ENCODE measurements around the gene CEACAM3. TPM values are rescaled to one million over a fixed set of nuclear protein-coding genes. Genes with fewer than 3 reads are reported as not detected.

Gene CEACAM3
- total and polyA plus RNA-seq, 2 of the 8 experiments (the other 6 are each of a cell fraction or from before 2014, with no cell fraction given), result not detected

DNA sequence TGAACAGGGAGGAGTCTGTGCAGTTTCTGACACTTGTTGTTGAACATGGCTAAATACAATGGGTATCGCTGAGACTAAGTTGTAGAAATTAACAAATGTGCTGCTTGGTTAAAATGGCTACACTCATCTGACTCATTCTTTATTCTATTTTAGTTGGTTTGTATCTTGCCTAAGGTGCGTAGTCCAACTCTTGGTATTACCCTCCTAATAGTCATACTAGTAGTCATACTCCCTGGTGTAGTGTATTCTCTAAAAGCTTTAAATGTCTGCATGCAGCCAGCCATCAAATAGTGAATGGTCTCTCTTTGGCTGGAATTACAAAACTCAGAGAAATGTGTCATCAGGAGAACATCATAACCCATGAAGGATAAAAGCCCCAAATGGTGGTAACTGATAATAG lies 25.0 kb upstream of the CEACAM3 start (continued):
- TF ChIP-seq, protein P1, sequence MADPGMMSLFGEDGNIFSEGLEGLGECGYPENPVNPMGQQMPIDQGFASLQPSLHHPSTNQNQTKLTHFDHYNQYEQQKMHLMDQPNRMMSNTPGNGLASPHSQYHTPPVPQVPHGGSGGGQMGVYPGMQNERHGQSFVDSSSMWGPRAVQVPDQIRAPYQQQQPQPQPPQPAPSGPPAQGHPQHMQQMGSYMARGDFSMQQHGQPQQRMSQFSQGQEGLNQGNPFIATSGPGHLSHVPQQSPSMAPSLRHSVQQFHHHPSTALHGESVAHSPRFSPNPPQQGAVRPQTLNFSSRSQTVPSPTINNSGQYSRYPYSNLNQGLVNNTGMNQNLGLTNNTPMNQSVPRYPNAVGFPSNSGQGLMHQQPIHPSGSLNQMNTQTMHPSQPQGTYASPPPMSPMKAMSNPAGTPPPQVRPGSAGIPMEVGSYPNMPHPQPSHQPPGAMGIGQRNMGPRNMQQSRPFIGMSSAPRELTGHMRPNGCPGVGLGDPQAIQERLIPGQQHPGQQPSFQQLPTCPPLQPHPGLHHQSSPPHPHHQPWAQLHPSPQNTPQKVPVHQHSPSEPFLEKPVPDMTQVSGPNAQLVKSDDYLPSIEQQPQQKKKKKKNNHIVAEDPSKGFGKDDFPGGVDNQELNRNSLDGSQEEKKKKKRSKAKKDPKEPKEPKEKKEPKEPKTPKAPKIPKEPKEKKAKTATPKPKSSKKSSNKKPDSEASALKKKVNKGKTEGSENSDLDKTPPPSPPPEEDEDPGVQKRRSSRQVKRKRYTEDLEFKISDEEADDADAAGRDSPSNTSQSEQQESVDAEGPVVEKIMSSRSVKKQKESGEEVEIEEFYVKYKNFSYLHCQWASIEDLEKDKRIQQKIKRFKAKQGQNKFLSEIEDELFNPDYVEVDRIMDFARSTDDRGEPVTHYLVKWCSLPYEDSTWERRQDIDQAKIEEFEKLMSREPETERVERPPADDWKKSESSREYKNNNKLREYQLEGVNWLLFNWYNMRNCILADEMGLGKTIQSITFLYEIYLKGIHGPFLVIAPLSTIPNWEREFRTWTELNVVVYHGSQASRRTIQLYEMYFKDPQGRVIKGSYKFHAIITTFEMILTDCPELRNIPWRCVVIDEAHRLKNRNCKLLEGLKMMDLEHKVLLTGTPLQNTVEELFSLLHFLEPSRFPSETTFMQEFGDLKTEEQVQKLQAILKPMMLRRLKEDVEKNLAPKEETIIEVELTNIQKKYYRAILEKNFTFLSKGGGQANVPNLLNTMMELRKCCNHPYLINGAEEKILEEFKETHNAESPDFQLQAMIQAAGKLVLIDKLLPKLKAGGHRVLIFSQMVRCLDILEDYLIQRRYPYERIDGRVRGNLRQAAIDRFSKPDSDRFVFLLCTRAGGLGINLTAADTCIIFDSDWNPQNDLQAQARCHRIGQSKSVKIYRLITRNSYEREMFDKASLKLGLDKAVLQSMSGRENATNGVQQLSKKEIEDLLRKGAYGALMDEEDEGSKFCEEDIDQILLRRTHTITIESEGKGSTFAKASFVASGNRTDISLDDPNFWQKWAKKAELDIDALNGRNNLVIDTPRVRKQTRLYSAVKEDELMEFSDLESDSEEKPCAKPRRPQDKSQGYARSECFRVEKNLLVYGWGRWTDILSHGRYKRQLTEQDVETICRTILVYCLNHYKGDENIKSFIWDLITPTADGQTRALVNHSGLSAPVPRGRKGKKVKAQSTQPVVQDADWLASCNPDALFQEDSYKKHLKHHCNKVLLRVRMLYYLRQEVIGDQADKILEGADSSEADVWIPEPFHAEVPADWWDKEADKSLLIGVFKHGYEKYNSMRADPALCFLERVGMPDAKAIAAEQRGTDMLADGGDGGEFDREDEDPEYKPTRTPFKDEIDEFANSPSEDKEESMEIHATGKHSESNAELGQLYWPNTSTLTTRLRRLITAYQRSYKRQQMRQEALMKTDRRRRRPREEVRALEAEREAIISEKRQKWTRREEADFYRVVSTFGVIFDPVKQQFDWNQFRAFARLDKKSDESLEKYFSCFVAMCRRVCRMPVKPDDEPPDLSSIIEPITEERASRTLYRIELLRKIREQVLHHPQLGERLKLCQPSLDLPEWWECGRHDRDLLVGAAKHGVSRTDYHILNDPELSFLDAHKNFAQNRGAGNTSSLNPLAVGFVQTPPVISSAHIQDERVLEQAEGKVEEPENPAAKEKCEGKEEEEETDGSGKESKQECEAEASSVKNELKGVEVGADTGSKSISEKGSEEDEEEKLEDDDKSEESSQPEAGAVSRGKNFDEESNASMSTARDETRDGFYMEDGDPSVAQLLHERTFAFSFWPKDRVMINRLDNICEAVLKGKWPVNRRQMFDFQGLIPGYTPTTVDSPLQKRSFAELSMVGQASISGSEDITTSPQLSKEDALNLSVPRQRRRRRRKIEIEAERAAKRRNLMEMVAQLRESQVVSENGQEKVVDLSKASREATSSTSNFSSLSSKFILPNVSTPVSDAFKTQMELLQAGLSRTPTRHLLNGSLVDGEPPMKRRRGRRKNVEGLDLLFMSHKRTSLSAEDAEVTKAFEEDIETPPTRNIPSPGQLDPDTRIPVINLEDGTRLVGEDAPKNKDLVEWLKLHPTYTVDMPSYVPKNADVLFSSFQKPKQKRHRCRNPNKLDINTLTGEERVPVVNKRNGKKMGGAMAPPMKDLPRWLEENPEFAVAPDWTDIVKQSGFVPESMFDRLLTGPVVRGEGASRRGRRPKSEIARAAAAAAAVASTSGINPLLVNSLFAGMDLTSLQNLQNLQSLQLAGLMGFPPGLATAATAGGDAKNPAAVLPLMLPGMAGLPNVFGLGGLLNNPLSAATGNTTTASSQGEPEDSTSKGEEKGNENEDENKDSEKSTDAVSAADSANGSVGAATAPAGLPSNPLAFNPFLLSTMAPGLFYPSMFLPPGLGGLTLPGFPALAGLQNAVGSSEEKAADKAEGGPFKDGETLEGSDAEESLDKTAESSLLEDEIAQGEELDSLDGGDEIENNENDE (IDR thresholded peaks at IDR 0.05; ENCODE audit: insufficient replicate concordance, low read length), result no peak

Data from H1 (cell line).